DND-41 (cell line): ENCODE data around the gene TMEM184C.

Experiments
- ATAC-seq: fragments of 200-7000 bp; cut with Tn5 transposase; 3 replicates; pipeline ENCODE4 v1.9.1; 2021; ENCODE audit warnings: low read depth; ENCODE audit not compliant: insufficient read depth
- DNase-seq: peaks from one replicate; pipeline ENCODE4 v3.0.0-alpha.2; 2020
- H2AFZ ChIP-seq: 2 replicates; pipeline ENCODE4 v1.6.0; 2012; ENCODE audit warnings: low read depth, low read length
- H3K27ac ChIP-seq: 2 replicates; pipeline ENCODE4 v1.5.1; 2012; ENCODE audit warnings: low read length, inconsistent platforms
- H3K27me3 ChIP-seq: fragments of 200-600 bp; sonication (generic); 2 replicates; pipeline ENCODE4 v1.6.0; 2012; ENCODE audit warnings: low read length, mild to moderate bottlenecking, inconsistent platforms; ENCODE audit not compliant: insufficient read depth, poor library complexity
- H3K36me3 ChIP-seq: 2 replicates; pipeline ENCODE4 v1.5.1; 2012; ENCODE audit warnings: low read length, inconsistent platforms; ENCODE audit not compliant: insufficient read depth
- H3K4me1 ChIP-seq: 2 replicates; pipeline ENCODE4 v1.5.1; 2012; ENCODE audit warnings: mild to moderate bottlenecking, low read length; ENCODE audit not compliant: insufficient read depth
- H3K4me2 ChIP-seq: 2 replicates; pipeline ENCODE4 v1.6.0; 2012; ENCODE audit warnings: mild to moderate bottlenecking, moderate library complexity, low read length, inconsistent platforms; ENCODE audit not compliant: insufficient read depth
- H3K4me3 ChIP-seq, 2 experiments: fragments of 200-600 bp in 1 of 2; shearing (Covaris generic) in 1 of 2; 2 replicates each; pipeline ENCODE4 v1.5.1; 2012 to 2016; ENCODE audit warnings: inconsistent platforms in 2 of 2, low read length in 2 of 2, mild to moderate bottlenecking in 2 of 2, low read depth in 1 of 2, moderate library complexity in 1 of 2
- H3K79me2 ChIP-seq: 2 replicates; pipeline ENCODE4 v1.6.0; 2012; ENCODE audit warnings: low read length, inconsistent platforms; ENCODE audit not compliant: insufficient read depth
- H3K9ac ChIP-seq: 2 replicates; pipeline ENCODE4 v1.6.0; 2012; ENCODE audit warnings: low read depth, mild to moderate bottlenecking, inconsistent platforms, low read length, moderate library complexity
- H3K9me3 ChIP-seq: 2 replicates; pipeline ENCODE4 v1.5.1; 2012; ENCODE audit warnings: low read length, moderate library complexity, mild to moderate bottlenecking, inconsistent platforms; ENCODE audit not compliant: insufficient read depth, severe bottlenecking
- H4K20me1 ChIP-seq: 2 replicates; pipeline ENCODE4 v1.6.0; 2012; ENCODE audit warnings: low read length; ENCODE audit not compliant: insufficient read depth
- CTCF ChIP-seq: IDR thresholded peaks from 2 replicates; pipeline ENCODE4 v1.5.1; 2012; ENCODE audit warnings: borderline replicate concordance, low read length, moderate library complexity, mild to moderate bottlenecking; ENCODE audit not compliant: poor library complexity, severe bottlenecking; ENCODE audit errors: extremely low read depth
- EZH2 ChIP-seq: IDR thresholded peaks from 3 replicates; pipeline ENCODE4 v1.6.1; 2012; ENCODE audit warnings: borderline replicate concordance, low read depth, mild to moderate bottlenecking, moderate library complexity, low read length, inconsistent platforms; ENCODE audit not compliant: severe bottlenecking

Gene TMEM184C

GRCh38 chr4:147599206-147599605 lies 18.0 kb upstream of the TMEM184C start:
- no peaks in the 10 kb centered on the region for H3K4me1 ChIP-seq
- no peaks in the 10 kb centered on the region for H4K20me1 ChIP-seq
- H3K27me3 ChIP-seq, result no peaks in the 10 kb centered on the region
- H3K27ac ChIP-seq, result no peak overlapping the region
- no peaks in the 10 kb centered on the region for H3K36me3 ChIP-seq
- DNase-seq, result no peak
- no peak overlapping the region for H3K9ac ChIP-seq
- no peak for TF ChIP-seq CTCF
- TF ChIP-seq EZH2, result no peak
- no peak overlapping the region for H2AFZ ChIP-seq
- no peak overlapping the region for H3K4me3 ChIP-seq
- ATAC-seq, result no peak
- H3K9me3 ChIP-seq, result no peaks in the 10 kb centered on the region
- H3K79me2 ChIP-seq, result no peaks in the 10 kb centered on the region
- H3K4me2 ChIP-seq, result no peak overlapping the region

GRCh38 chr4:147599769-147600168 lies 17.4 kb upstream of the TMEM184C start:
- Histone ChIP-seq H3K9ac (no peak overlapping the region), H3K4me3 (no peak overlapping the region), H3K4me2 (no peak overlapping the region), H3K27ac (no peak overlapping the region), H3K4me1 (no peaks in the 10 kb centered on the region), H3K9me3 (no peaks in the 10 kb centered on the region), H3K79me2 (no peaks in the 10 kb centered on the region), H4K20me1 (no peaks in the 10 kb centered on the region), H3K36me3 (no peaks in the 10 kb centered on the region), H2AFZ (no peak overlapping the region), H3K27me3 (no peaks in the 10 kb centered on the region)
- ATAC-seq, result no peak
- TF ChIP-seq EZH2, result no peak
- TF ChIP-seq CTCF, result no peak
- no peak for DNase-seq

GRCh38 chr4:147605499-147605898 lies 11.7 kb upstream of the TMEM184C start:
- Histone ChIP-seq H3K9ac (no peak overlapping the region), H3K79me2 (no peaks in the 10 kb centered on the region), H3K36me3 (no peaks in the 10 kb centered on the region), H4K20me1 (no peaks in the 10 kb centered on the region), H3K4me2 (no peak overlapping the region), H3K4me1 (no peaks in the 10 kb centered on the region), H3K4me3 (no peak overlapping the region), H2AFZ (no peak overlapping the region), H3K27me3 (peaks cover 7% of the 10 kb centered on the region), H3K27ac (no peak overlapping the region), H3K9me3 (no peaks in the 10 kb centered on the region)
- ATAC-seq (no peak), DNase-seq (no peak)
- TF ChIP-seq CTCF, result no peak
- TF ChIP-seq EZH2, result no peak

GRCh38 chr4:147607471-147607870 lies 9.7 kb upstream of the TMEM184C start:
- H3K79me2 ChIP-seq, result no peaks in the 10 kb centered on the region
- no peak overlapping the region for H3K4me3 ChIP-seq
- H3K4me2 ChIP-seq, result no peak overlapping the region
- H3K27me3 ChIP-seq, result peaks cover 7% of the 10 kb centered on the region
- DNase-seq, result no peak
- no peaks in the 10 kb centered on the region for H3K4me1 ChIP-seq
- no peaks in the 10 kb centered on the region for H3K9me3 ChIP-seq
- no peaks in the 10 kb centered on the region for H4K20me1 ChIP-seq
- ATAC-seq, result no peak
- H2AFZ ChIP-seq, result no peak overlapping the region
- H3K9ac ChIP-seq, result no peak overlapping the region
- no peak overlapping the region for H3K27ac ChIP-seq
- no peaks in the 10 kb centered on the region for H3K36me3 ChIP-seq
- TF ChIP-seq CTCF (no peak), EZH2 (no peak)
